Activated CD4-positive, alpha-beta T cell treated with anti-CD3 and anti-CD28 coated beads, Interleukin-2, amount 10 ng/mL, durations not matched to agents 7 days and 5 days (primary cell): ENCODE results near the gene SMAD3. TPM values are rescaled to one million over a fixed set of nuclear protein-coding genes. Genes with fewer than 3 reads are reported as not detected.

ENCODE experiments used
- CTCF ChIA-PET: fragments of 350-600 bp; sonication (Branson Sonifier 250); formaldehyde crosslinking; loops from one replicate; lab custom pipeline; 2021; ENCODE audit warnings: antibody characterized with exemption; lab: Charles Lee
- POLR2A ChIA-PET: fragments of 350-600 bp; sonication (Branson Sonifier 250); formaldehyde crosslinking; loops from one replicate; lab custom pipeline; 2021; ENCODE audit warnings: antibody characterized with exemption; lab: Charles Lee
- DNase-seq: peaks from one replicate; pipeline ENCODE4 v3.0.0-alpha.2; 2020
- H3K27ac Mint-ChIP-seq: one replicate; pipeline ENCODE4 v1.8.0; 2021; ENCODE audit warnings: mild to moderate bottlenecking, moderate library complexity, mixed read lengths
- H3K27me3 Mint-ChIP-seq: one replicate; pipeline ENCODE4 v1.8.0; 2021; ENCODE audit warnings: mixed read lengths
- H3K36me3 Mint-ChIP-seq: one replicate; pipeline ENCODE4 v1.8.0; 2021; ENCODE audit warnings: low read depth, mixed read lengths
- H3K4me1 Mint-ChIP-seq: one replicate; pipeline ENCODE4 v1.8.0; 2021; ENCODE audit warnings: mixed read lengths
- H3K4me3 Mint-ChIP-seq: one replicate; pipeline ENCODE4 v1.8.0; 2021; ENCODE audit warnings: mild to moderate bottlenecking, moderate library complexity, mixed read lengths
- H3K9me3 Mint-ChIP-seq: one replicate; pipeline ENCODE4 v1.8.0; 2021; ENCODE audit warnings: mixed read lengths
- total RNA-seq, 2 experiments: library from RNA; stranded (reverse); gene quantifications; one replicate each; pipeline ENCODE4 v1.2.3, GENCODE V29; 2021

Gene SMAD3
- total RNA-seq, 2 experiments from 2014 or later, result 81.6 to 83.9 TPM

DNA sequence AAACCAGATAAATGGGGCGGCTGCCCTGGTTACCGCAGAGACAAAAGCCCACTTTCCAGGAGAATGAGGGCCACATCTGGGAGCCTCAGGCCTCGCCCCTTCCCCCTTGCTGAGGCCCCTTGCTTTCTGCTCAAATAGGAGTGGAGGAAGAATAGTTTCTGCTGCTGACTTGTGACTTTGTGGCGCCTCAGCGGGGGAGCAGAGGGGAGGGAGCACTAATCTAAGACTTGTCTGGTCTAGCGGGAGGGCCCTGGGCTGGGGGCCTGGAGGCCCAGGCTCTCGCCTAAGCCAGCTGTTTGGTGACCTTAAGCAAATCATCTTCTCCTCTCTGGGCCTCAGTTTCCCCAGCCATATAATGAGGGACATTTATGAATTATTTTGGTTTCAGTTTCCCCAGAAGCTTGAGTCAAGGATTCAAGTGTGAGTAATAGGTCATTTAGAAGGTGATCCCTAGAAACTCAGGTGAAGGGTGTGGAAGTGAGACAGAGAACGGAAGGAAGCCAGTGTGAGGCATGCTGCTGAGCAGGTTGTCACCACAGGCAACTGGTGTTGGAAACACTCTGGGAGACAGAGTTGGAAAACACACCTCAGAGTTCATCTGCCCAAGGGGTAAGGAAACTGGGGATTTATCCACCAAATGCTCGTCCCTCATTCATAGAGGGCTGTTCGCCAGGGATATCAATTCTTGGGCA is 25.9 kb upstream of the SMAD3 start:
- H3K9me3 Mint-ChIP-seq, result peaks cover under 1% of the 10 kb centered on the region
- H3K27ac Mint-ChIP-seq, result peak overlapping the region; percentile 77
- H3K4me1 Mint-ChIP-seq, result peaks cover 57% of the 10 kb centered on the region
- POLR2A ChIA-PET, result no interaction called here
- no peak for DNase-seq
- H3K27me3 Mint-ChIP-seq, result peaks cover 13% of the 10 kb centered on the region
- no peak overlapping the region for H3K4me3 Mint-ChIP-seq
- H3K36me3 Mint-ChIP-seq, result peaks cover 3% of the 10 kb centered on the region
- CTCF ChIA-PET, result interaction anchor here (1.6 kb wide), 1 partner anchor 25 kb away, joined by 4 read pairs; no protein-coding TSS in a partner anchor

DNA sequence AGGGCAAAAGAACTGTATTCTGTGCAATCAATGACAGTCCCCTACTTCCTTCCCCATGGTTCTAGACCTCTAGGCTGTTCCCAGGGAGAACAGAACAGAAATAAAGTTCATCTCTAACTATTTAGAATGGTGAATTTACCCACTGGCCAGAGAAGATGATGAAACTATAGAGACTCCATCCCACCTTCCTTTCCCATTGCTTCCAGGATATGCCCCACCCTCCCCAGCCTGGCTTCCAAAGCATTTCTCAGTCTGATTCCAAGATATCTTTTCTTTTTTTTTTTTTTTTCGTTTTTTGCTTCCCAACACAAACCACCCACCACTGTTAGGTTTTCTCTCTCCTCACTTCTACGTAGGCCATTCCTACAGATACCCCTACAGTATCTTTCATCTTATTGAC is 25.1 kb upstream of the SMAD3 start:
- H3K27ac Mint-ChIP-seq, result no peak overlapping the region
- peaks cover 6% of the 10 kb centered on the region for H3K36me3 Mint-ChIP-seq
- peaks cover 13% of the 10 kb centered on the region for H3K27me3 Mint-ChIP-seq
- DNase-seq, result no peak
- peaks cover 54% of the 10 kb centered on the region for H3K4me1 Mint-ChIP-seq
- H3K4me3 Mint-ChIP-seq, result no peak overlapping the region
- H3K9me3 Mint-ChIP-seq, result peaks cover 3% of the 10 kb centered on the region
- ChIA-PET CTCF (no interaction called here), POLR2A (no interaction called here)

DNA sequence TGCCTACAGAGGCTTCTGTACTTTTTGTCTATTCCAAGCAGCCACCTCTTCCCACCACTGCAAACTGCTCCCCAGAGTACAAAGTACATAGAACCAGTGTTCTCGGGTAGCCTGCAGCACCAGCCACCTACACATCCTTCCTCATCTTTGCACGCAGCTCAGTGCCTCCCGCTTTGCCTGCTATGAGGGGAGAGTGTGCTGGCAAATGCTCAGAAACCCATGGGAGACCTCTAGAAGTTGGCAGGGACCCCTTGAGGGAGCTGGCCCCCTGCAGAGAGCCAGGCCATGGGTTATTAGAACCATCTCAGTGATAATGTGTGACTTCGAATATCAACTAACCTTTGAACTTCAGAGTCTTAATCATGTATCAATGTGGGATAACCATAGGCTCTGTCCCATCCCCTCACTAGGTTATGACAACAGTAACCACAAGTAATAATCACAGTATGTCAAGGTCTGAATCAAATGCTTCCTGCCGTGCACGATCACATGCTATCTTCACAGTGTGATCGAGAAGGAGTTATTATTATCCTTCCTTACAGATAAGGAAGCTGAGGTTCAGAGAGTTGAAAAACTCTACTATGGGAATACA is 22.8 kb upstream of the SMAD3 start:
- ChIA-PET POLR2A (interaction anchor here (0.7 kb wide), 1 partner anchor 24 kb away, joined by 3 read pairs; no protein-coding TSS in a partner anchor), CTCF (interaction anchor here (0.7 to 1.5 kb wide), 5 partner anchors 10 to 94 kb away, joined by 3 to 5 read pairs (median 3); no protein-coding TSS in a partner anchor)
- Mint-ChIP-seq H3K4me3 (no peak overlapping the region), H3K27me3 (peaks cover 13% of the 10 kb centered on the region), H3K36me3 (peaks cover 6% of the 10 kb centered on the region), H3K27ac (no peak overlapping the region), H3K4me1 (peaks cover 44% of the 10 kb centered on the region), H3K9me3 (peaks cover 3% of the 10 kb centered on the region)
- DNase-seq, result no peak

DNA sequence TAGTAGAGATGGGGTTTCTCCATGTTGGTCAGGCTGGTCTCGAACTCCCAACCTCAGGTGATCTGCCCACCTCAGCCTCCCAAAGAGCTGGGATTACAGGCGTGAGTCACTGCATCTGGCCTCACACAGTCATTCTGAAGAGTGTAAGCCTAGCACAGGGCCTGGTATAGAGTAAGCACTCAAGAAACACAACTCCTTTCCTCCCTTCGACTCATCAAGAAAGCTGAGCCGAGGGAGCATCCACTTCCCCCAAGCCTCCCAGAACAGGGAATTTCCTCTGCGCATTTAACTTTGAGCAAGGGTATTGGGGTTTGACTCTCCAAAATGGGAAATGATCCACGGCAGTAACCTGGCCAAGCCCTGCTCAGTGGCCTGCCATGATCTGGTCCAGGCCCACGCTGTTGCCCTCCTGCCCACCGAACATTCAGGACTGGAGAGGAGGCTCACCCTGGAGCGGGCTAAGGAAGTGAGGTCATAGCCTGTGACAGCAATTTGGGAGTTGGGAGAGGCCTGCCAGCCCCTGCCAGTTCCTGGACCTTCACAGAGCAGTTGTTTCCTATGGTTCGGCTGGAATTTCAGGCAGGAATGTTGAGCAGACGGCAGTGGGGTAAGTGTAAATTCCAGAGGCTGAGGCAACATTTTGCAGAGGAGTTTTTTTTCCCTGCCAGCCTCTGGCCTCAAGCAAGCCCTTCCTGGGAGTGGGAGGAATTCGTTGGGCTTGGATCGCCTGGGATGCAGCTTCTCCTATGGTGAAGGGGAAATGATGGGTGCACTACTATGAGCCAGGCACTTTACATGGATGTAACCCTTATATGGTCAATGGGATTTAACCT is 21.2 kb upstream of the SMAD3 start:
- H3K36me3 Mint-ChIP-seq, result peaks cover 6% of the 10 kb centered on the region
- H3K27ac Mint-ChIP-seq, result no peak overlapping the region
- DNase-seq, result no peak
- H3K9me3 Mint-ChIP-seq, result peaks cover 3% of the 10 kb centered on the region
- H3K4me3 Mint-ChIP-seq, result no peak overlapping the region
- peaks cover 13% of the 10 kb centered on the region for H3K27me3 Mint-ChIP-seq
- ChIA-PET CTCF (interaction anchor here (2.2 kb wide), 1 partner anchor 20 kb away, joined by 7 read pairs; no protein-coding TSS in a partner anchor), POLR2A (no interaction called here)
- peaks cover 35% of the 10 kb centered on the region for H3K4me1 Mint-ChIP-seq

DNA sequence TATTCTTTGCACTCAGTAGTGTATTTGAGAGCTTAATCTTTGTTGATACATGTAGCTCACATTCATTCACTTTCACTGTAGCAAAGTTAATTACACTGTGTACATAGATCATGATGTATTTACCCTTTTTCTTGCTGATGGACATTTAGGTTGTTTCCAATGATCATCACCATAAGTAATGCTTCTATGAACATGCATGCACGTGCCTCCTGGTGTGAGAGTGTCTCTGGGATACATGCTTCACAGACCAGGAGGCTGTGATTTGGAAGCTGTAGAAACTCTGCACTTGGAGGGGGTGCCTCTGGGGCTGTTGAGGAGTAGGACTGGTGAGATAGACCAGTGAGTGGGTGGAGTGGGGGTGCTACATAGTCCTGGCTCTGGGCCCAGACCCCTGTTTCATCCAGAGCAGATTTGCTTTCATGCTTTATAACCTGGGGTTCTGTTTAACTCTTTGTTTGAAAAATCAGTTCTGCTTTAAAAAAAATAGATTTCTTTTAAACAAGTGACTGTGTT is 18.2 kb upstream of the SMAD3 start:
- H3K4me1 Mint-ChIP-seq, result peaks cover 43% of the 10 kb centered on the region
- no peak for DNase-seq
- peaks cover 5% of the 10 kb centered on the region for H3K27me3 Mint-ChIP-seq
- ChIA-PET POLR2A (no interaction called here), CTCF (interaction anchor here (1.2 kb wide), 1 partner anchor 16 kb away, joined by 4 read pairs; no protein-coding TSS in a partner anchor)
- H3K4me3 Mint-ChIP-seq, result no peak overlapping the region
- peaks cover 3% of the 10 kb centered on the region for H3K9me3 Mint-ChIP-seq
- H3K27ac Mint-ChIP-seq, result no peak overlapping the region
- H3K36me3 Mint-ChIP-seq, result peaks cover 2% of the 10 kb centered on the region

DNA sequence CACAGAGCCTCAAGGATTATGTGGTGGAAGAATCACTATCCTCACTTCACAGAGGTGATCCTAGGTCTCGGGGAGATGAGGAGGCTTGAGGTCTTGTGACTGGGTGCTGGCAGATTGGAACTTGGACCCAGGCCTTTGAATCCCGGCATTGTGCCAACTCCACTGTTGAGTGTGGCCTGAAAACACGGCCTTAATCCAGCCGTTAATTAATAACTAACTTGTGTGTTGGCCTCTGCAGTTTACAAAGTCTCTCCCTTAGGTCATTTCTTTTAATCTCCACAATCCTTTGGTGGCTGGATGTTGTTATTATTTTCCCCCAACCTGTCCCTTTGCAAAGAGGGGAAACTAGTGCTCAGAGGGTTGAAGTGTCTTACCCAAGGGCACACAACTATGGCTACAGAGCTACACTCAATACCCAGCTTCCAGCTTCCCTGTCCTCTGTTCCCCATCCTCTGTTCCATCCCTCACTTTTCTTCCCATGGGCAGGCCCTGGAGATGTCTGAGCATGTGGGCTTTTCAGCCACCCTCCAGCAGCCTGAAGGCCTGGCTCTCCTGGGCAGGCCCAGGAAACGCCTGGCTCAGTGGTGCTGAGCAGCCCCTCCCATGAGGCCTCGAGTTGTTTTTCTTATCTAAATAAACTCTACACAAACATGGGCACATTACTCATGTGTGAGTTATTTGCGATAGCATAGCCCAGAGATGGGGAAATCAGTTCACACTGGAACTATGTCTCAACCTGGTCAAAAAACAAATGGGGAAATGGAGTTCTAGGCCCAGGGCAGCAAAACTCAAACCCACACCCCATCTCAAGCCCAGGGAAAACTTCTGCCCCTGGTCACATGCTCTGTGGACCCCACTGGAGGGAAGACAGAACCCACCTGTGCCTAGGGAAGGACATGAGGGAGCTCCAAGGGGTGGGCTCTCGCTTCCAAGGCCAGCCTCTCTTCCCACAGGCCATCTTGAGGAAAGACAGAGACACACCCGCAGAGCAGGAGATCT is 16.8 kb upstream of the SMAD3 start:
- Mint-ChIP-seq H3K4me1 (peaks cover 40% of the 10 kb centered on the region), H3K4me3 (no peak overlapping the region), H3K27ac (no peak overlapping the region), H3K36me3 (peaks cover 2% of the 10 kb centered on the region), H3K9me3 (peaks cover 3% of the 10 kb centered on the region), H3K27me3 (no peaks in the 10 kb centered on the region)
- DNase-seq, result no peak
- ChIA-PET POLR2A (no interaction called here), CTCF (interaction anchor here (1.2 kb wide), 1 partner anchor 15 kb away, joined by 4 read pairs; no protein-coding TSS in a partner anchor)

DNA sequence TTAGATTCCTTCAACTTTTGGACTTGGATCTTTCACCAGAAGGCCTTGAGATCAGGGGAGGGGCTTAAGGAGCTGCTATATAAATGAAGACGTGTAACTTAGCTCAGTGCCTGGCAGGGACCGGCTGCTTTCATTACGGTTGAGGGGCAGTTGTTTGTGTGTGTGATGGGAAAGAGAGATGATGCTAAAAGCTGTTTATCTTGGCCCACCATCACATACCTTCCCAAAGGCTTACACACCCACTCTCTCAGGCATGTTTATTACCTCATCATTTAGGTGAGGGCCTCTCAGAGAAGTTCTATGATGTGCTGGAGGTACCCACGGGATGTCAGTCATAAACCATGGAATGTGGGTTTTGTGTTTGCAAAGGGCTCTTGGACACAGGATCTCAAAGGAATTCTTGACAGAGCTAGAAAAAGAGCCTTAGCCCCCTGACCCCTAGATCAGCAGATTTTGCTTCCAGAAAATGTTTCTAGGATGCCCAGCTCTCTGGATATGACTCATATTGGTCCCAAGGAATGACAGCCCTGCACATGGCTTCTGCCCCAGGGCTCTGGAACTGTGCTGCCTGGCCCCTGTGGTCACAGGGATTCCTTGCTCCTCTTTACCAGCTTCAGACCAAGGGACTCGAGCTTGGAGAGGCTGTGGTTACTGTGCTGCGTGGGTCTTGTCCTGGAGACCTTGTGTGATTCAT is 15.9 kb upstream of the SMAD3 start:
- no peak overlapping the region for H3K4me3 Mint-ChIP-seq
- POLR2A ChIA-PET, result no interaction called here
- CTCF ChIA-PET, result no interaction called here

DNA sequence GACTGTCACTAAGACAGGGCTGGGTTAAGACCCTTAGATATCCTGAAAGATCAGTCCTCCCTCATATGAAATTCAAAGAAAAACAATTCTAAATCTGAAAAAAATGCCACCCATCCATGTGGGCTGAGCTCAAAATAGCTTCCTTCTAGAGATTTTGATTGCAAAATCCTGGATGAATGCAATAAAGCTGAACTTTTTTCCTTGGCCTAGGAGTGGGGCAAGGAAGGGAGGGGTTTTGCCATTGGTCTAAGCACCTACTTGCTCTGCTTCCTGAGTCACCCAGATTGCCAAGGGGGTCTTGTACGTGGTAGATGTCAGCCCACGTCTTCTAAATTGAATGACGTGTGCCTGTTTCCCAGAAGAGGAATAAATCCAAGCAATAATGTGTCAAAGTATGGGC is 15.3 kb upstream of the SMAD3 start:
- DNase-seq, result no peak
- Mint-ChIP-seq H3K27me3 (no peaks in the 10 kb centered on the region), H3K9me3 (no peaks in the 10 kb centered on the region), H3K4me3 (no peak overlapping the region), H3K27ac (peak overlapping the region; percentile 78), H3K4me1 (peaks cover 47% of the 10 kb centered on the region), H3K36me3 (no peaks in the 10 kb centered on the region)
- POLR2A ChIA-PET, result no interaction called here
- CTCF ChIA-PET, result no interaction called here

More for the DNA sequence above, 15.9 kb upstream of the SMAD3 start:
- no peaks in the 10 kb centered on the region for H3K27me3 Mint-ChIP-seq
- H3K9me3 Mint-ChIP-seq, result peaks cover 3% of the 10 kb centered on the region
- peaks cover 2% of the 10 kb centered on the region for H3K36me3 Mint-ChIP-seq
- no peak for DNase-seq
- H3K4me1 Mint-ChIP-seq, result peaks cover 43% of the 10 kb centered on the region
- peak overlapping the region; percentile 78 for H3K27ac Mint-ChIP-seq

DNA sequence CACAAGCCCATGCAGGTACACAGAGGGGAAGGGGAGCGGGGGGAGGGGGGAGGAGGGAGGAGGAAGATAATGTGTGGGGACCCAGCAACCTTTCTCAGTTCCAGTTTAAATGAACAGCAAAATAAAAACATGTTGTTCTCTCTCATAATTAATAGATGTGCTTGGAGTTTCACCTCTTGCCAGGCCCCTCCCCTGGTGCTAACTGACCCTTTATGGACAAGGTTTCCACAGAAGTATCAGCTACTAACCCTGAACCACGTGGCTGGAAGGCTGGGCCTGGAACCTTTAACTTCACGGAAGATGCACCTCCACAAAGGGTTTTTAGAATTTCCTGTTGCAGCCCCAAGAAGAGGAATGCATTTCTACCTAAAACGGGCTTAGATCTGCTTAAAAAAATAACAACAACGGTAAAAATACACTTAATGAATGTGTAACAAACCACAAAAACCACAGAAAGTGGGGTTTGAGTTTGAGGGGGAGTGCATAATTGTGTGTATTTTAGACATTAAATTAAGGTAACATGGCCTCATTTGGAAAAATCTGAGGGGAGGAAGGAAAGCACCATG is 14.8 kb upstream of the SMAD3 start:
- H3K27ac Mint-ChIP-seq, result peak overlapping the region; percentile 78
- no peaks in the 10 kb centered on the region for H3K27me3 Mint-ChIP-seq
- H3K4me1 Mint-ChIP-seq, result peaks cover 47% of the 10 kb centered on the region
- ChIA-PET CTCF (no interaction called here), POLR2A (no interaction called here)
- H3K36me3 Mint-ChIP-seq, result no peaks in the 10 kb centered on the region
- DNase-seq, result no peak
- no peaks in the 10 kb centered on the region for H3K9me3 Mint-ChIP-seq
- no peak overlapping the region for H3K4me3 Mint-ChIP-seq

DNA sequence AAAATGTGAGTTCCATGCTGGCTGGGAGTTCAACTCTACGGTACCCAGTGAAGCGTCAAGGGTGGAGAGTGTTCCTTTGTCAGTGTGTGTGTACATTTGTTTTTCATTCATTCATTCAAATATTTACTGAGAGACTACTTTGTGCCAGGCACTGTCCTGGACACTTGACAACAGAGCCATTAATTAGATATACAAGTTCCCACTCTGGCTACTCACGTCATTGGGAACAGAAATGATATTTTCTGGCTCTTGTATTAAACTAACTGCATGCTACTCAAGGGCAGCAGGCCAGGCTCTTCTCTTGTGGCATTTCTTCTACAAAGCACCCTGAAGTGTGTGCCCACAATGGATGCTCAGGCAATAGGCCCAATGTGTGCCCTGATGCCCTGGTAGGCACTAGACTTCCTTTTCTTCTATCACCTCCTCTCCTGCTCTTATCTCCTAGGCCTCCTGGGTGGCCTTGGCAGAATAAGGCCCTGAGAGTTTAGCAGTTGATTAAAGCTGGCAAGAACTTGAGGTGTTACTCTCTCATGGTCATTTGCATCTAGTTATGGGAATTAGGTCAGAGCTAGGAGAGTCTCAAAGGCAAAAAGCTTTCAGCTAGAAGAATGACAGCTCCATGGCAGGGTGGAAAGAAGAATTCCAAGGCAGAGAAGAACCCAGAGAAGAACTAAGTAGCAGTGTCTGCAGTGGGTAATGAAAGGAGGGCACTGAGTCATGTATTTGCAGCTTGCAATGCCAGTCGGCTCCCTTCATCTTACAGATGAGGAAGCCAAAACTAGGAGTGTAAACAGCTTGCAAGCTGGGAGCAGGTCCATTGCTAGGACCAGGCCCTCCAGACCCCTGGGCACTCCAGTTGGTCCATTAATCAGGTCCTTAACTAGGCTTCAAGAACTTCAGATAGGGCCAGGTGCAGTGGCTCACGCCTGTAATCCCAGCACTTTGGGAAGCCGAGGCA is 14.0 kb upstream of the SMAD3 start:
- peak overlapping the region; percentile 78 for H3K27ac Mint-ChIP-seq
- no peaks in the 10 kb centered on the region for H3K9me3 Mint-ChIP-seq
- ChIA-PET POLR2A (interaction anchor here (0.6 kb wide), 1 partner anchor 685 kb away, joined by 3 read pairs; no protein-coding TSS in a partner anchor), CTCF (no interaction called here)
- H3K4me3 Mint-ChIP-seq, result no peak overlapping the region
- no peak for DNase-seq
- H3K36me3 Mint-ChIP-seq, result no peaks in the 10 kb centered on the region
- H3K4me1 Mint-ChIP-seq, result peaks cover 52% of the 10 kb centered on the region
- H3K27me3 Mint-ChIP-seq, result no peaks in the 10 kb centered on the region
